SJCRH30 (cell line): Measurements from ENCODE around the gene FAM171A1. TPM values are rescaled to one million over a fixed set of nuclear protein-coding genes. Genes with fewer than 3 reads are reported as not detected.
"Not testable (repeated sequence)": the region's sequence is repeated elsewhere in the genome, so short reads cannot be mapped to it uniquely, and the experiment has no call there.

ENCODE experiments used
- DNase-seq, 2 experiments: peaks; one replicate each; pipeline ENCODE4 v3.0.0-alpha.2; 2015 to 2020
- H3K27ac ChIP-seq: fragments of 250-450 bp; sonication (Bioruptor Pico); 2 replicates; pipeline ENCODE4 v1.5.1; 2020; ENCODE audit warnings: mild to moderate bottlenecking, moderate library complexity
- H3K27me3 ChIP-seq: fragments of 250-450 bp; sonication (Bioruptor Pico); 2 replicates; pipeline ENCODE4 v1.5.1; 2020; ENCODE audit warnings: mild to moderate bottlenecking, moderate library complexity
- H3K36me3 ChIP-seq: fragments of 250-450 bp; sonication (Bioruptor Pico); 2 replicates; pipeline ENCODE4 v1.5.1; 2020; ENCODE audit warnings: mild to moderate bottlenecking, moderate library complexity
- H3K4me1 ChIP-seq: fragments of 250-450 bp; sonication (Bioruptor Pico); 2 replicates; pipeline ENCODE4 v1.5.1; 2020; ENCODE audit warnings: mild to moderate bottlenecking, moderate library complexity
- H3K4me3 ChIP-seq: fragments of 250-450 bp; sonication (Bioruptor Pico); 2 replicates; pipeline ENCODE4 v1.5.1; 2020; ENCODE audit warnings: mild to moderate bottlenecking, moderate library complexity
- H3K9me3 ChIP-seq: fragments of 250-450 bp; sonication (Bioruptor Pico); replicated peaks from 2 replicates; pipeline ENCODE4 v1.5.1; 2020; ENCODE audit warnings: mild to moderate bottlenecking, moderate library complexity
- total RNA-seq: library from RNA; depleted of rRNA; stranded (reverse); fragments of >200 nt; shearing (Covaris generic); gene quantifications from 2 replicates; pipeline ENCODE4 v1.2.3, GENCODE V29; 2014

FAM171A1 gene
- total RNA-seq, 1 experiment from 2014 or later = 22.3 TPM

DNA sequence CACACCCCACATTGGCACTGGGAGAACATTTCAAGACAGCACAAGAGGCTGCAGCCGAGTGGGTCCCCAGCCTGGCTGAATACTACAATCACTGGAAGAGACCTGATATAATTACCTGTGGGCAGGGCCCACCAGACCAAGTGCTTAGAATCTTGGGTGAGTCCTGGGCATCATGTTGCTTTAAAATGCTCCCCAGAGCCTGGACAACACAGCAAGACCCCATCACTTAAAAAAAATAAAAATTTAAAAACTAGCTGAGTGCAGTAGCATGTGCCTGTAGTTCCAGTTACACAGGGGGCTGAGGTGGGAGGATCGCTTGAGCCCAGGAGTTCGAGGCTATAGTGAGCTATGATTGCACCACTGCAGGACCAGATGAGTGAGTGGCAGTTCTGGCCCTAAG is 28.1 kb downstream of the FAM171A1 start:
- H3K9me3 ChIP-seq = no peaks in the 10 kb centered on the region
- peaks cover 12% of the 10 kb centered on the region for H3K4me1 ChIP-seq
- H3K27ac ChIP-seq = no peak overlapping the region
- H3K36me3 ChIP-seq = no peaks in the 10 kb centered on the region
- no peaks in the 10 kb centered on the region for H3K27me3 ChIP-seq
- no peak for DNase-seq
- H3K4me3 ChIP-seq = no peak overlapping the region

DNA sequence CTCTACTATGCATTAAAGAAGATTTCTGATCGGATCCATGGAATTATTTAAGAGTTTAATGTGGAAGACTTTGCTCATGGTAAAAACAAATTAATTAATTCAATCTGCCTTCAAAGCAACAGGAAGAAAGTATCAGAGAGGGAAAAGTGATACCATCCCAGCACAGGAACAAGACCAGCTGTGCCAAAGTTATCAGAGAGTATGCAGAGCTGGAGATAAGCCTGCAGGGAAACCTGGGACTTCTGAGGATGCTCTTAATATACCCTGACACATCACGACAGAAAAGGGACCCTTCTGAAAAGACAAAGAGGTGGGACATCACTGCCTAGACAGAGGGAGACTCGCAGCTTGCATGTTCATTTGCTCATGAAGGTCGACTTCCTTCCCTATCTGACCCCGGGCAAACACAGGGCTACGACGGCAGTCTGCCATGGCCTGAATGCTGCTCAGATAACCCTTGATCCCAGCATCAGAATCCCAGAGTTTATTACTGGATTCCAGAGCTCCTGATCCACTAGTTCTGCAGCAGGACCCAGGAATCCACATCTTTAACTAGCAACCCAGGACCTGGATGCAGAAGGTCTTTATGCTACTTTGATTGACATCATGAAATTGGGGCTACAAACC is 29.5 kb downstream of the FAM171A1 start:
- peaks cover 12% of the 10 kb centered on the region for H3K4me1 ChIP-seq
- no peak overlapping the region for H3K27ac ChIP-seq
- no peak for DNase-seq
- no peaks in the 10 kb centered on the region for H3K27me3 ChIP-seq
- H3K36me3 ChIP-seq = no peaks in the 10 kb centered on the region
- no peaks in the 10 kb centered on the region for H3K9me3 ChIP-seq
- no peak overlapping the region for H3K4me3 ChIP-seq

DNA sequence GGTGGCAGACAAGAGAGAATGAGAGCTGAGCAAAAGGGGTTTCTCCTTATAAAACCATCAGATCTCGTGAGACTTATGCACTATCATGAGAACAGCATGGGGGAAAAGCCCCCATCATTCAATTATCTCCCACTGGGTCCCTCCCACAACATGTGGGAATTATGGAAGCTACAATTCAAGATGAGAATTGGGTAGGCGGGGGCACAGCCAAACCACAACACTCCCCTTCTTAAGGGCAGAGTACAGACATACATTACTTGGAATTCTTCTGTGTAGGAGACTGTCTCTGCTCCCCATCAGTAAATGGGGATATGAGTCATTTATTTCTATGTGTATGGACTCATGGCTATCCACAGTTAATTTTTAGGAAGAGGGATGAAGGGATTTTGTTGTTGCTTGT is 31.2 kb downstream of the FAM171A1 start:
- Histone ChIP-seq H3K27ac (no peak overlapping the region), H3K4me1 (peaks cover 9% of the 10 kb centered on the region), H3K4me3 (no peak overlapping the region), H3K27me3 (no peaks in the 10 kb centered on the region), H3K9me3 (no peaks in the 10 kb centered on the region), H3K36me3 (no peaks in the 10 kb centered on the region)
- DNase-seq = no peak

DNA sequence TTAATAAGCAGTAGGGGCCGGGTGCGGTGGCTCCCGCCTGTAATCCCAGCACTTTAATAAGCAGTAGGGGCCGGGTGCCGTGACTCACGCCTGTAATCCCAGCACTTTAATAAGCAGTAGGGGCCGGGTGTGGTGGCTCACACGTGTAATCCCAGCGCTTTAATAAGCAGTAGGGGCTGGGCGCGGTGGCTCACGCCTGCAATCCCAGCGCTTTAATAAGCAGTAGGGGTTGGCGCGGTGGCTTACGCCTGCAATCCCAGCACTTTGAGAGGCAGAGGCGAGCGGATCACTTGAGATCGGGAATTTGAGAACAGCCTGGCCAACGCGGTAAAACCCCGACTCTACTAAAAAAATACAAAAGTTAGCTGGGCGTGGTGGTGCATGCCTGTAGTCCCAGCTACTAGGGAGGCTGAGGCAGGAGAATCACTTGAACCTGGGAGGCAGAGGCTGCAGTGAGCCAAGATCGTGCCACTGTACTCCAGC is 33.6 kb downstream of the FAM171A1 start:
- H3K36me3 ChIP-seq, H3K4me1 ChIP-seq, DNase-seq, H3K9me3 ChIP-seq, H3K4me3 ChIP-seq, H3K27ac ChIP-seq, H3K27me3 ChIP-seq: not testable (repeated sequence)

DNA sequence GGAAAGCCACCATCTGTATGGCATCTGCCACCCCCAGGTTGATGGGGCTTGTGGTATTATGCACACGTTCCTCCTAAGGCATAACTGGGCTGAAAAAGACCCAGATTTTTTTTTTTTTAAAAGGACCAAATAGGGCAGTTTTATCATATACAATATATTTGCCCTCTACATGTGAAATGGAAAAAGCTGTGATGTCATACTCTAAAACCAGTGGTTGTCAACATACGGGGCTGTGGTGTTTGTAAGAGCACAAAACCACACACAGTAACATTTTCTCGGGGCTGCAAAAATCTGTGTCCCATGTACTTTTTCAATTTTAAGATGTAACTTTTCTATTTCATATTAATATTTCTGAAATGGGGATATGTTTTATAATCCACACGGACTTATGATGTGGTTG is 34.9 kb downstream of the FAM171A1 start:
- Histone ChIP-seq H3K27me3 (no peaks in the 10 kb centered on the region), H3K9me3 (no peaks in the 10 kb centered on the region), H3K36me3 (no peaks in the 10 kb centered on the region), H3K27ac (no peak overlapping the region), H3K4me1 (no peaks in the 10 kb centered on the region; the same call in none of the 2 replicates), H3K4me3 (no peak overlapping the region)
- DNase-seq = no peak

DNA sequence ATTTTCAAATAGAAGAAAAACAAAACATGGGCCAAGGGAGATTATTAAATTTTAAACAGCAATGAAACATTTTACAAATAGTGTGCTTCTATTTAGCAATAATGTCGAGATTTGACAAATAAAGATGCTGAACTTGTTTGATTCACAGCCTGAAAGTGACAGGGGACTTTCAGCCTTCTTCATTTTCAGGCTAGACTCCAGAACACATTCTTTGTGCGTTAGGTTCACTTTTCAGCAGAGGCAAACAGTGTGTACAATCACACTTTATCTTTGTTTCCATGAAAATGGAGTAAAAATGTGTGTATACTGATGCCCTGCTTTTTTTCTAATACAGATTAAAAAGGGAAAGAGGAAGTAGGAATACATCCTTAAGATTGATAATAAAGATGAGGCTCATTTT is 35.6 kb downstream of the FAM171A1 start:
- no peak overlapping the region for H3K27ac ChIP-seq
- H3K4me1 ChIP-seq = no peaks in the 10 kb centered on the region; the same call in none of the 2 replicates
- DNase-seq = no peak
- H3K36me3 ChIP-seq = no peaks in the 10 kb centered on the region
- no peaks in the 10 kb centered on the region for H3K9me3 ChIP-seq
- H3K27me3 ChIP-seq = no peaks in the 10 kb centered on the region
- H3K4me3 ChIP-seq = no peak overlapping the region

DNA sequence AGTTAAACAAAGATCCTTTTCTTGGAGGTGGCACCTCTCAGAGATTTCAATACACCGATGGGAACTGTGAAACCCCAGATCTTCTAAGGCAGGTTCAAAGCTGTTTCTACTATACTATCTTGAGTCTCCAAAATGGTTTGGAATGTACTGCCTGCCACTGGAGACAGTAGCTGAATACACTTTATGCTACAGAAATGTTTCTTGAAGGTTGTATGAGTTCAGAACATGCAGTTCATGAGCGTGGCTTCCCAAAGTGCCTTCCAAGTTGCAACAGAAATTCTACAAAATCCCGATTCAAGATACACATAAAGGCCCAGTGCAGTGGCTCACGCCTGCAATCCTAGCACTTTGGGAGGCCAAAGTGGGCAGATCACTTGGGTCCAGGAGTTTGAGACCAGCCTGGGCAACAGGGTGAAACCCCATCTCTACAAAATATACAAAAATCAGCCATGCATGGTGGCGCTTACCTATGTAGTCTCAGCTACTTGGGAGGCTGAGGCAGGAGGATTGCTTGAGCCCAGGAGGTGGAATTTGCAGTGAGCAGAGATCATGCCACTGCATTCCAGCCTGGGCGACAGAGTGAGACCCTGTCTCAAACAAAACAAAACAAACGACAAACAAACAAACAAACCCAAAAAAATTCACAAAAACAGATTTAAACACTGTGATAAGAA is 36.3 kb downstream of the FAM171A1 start:
- Histone ChIP-seq H3K4me1 (no peaks in the 10 kb centered on the region; the same call in none of the 2 replicates), H3K36me3 (no peaks in the 10 kb centered on the region), H3K27ac (no peak overlapping the region), H3K9me3 (no peaks in the 10 kb centered on the region), H3K4me3 (no peak overlapping the region), H3K27me3 (no peaks in the 10 kb centered on the region)
- DNase-seq = no peak

DNA sequence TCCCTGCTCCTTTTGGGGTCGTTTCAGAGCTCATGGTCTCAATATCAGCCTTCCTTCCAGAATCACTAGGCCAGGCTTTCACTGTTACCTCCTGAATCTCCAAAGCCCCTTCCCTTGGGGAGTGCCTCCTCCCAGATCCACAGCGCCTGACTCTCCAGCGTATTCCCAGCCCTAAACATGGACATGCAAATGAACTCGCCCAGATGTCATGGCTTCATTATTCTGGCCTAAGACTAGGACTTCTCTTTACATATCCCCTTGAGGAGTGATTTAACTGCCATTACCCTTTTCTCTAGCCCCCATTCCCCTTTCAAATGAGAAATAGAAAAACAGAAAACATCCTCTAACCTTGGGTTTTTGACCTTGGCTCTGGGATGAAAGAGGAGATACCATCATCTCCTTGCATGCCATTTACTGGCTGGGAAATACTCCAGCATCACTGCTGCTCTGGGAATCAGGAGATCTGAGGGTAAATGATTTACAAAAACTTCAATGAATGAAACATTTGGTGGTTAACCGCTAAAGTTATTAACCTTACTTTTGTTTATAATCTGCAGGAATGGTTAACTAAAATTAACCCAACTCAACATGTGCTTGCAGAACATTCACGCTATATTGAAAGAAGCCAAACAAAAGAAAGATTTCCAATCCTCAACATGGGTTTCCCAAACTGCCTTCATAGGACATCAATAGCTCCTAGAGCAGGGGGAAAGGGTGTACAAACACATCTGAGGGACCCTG is 37.0 kb downstream of the FAM171A1 start:
- Histone ChIP-seq H3K27ac (no peak overlapping the region), H3K36me3 (no peaks in the 10 kb centered on the region), H3K27me3 (no peaks in the 10 kb centered on the region), H3K9me3 (no peaks in the 10 kb centered on the region), H3K4me3 (no peak overlapping the region), H3K4me1 (peaks cover 3% of the 10 kb centered on the region)
- DNase-seq = no peak

DNA sequence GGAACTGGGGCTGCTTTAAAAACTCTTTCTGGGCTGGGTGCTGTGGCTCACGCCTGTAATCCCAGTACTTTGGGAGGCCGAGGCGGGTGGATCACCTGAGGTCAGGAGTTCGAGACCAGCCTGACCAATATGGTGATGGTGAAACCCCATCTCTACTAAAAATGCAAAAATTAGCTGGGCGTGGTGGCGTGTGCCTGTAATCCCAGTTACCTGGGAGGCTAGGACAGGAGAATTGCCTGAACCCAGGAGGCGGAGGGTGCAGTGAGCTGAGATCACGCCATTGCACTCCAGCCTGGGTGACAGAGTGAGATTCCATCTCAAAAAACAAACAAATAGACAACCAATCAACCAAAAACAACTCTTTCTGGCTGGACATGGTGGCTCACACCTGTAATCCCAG is 37.9 kb downstream of the FAM171A1 start:
- H3K27me3 ChIP-seq, H3K27ac ChIP-seq, DNase-seq, H3K4me1 ChIP-seq, H3K4me3 ChIP-seq, H3K36me3 ChIP-seq, H3K9me3 ChIP-seq: not testable (repeated sequence)

DNA sequence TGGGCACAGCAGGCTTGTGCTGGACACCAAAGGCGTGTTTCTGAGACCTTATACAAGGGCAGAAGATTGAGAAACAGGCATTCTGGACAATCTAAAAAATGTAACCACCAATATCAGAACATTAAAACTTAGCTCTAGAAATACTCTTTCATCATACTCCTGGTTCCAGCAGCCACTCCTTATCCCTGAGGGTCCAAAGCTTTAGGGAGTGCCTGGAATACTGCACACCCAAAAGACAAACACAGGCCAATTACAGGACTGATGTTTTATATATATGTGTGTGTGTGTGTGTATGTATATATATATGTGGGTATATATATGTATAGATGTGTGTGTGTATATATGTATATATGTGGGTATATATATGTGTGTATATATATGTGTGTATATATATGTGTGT is 39.6 kb downstream of the FAM171A1 start:
- DNase-seq = no peak
- H3K4me3 ChIP-seq = no peak overlapping the region
- no peaks in the 10 kb centered on the region for H3K9me3 ChIP-seq
- no peaks in the 10 kb centered on the region for H3K36me3 ChIP-seq
- H3K27ac ChIP-seq = no peak overlapping the region
- no peaks in the 10 kb centered on the region for H3K27me3 ChIP-seq
- H3K4me1 ChIP-seq = peaks cover 9% of the 10 kb centered on the region

DNA sequence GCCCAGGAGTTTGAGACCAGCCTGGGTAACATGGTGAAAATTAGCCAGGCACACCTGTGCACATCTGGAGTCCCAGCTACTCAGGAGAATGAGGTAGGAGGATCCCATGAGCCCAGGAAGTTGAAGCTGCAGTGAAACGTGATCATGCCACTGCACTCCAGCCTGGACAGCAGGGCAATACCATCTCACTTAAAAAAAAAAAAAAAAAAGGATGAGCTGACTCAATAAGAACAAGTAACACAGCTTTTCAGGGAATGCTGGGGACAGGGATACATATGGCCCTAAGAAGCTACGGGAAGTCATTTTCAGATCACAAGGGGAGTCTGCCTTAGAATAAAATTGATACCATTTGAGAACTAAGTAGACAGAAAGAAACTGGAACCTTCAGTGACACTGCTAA is 41.7 kb downstream of the FAM171A1 start:
- H3K4me3 ChIP-seq = no peak overlapping the region
- H3K9me3 ChIP-seq = no peaks in the 10 kb centered on the region
- no peaks in the 10 kb centered on the region for H3K36me3 ChIP-seq
- no peak for DNase-seq
- peaks cover 16% of the 10 kb centered on the region for H3K4me1 ChIP-seq
- H3K27ac ChIP-seq = no peak overlapping the region
- H3K27me3 ChIP-seq = no peaks in the 10 kb centered on the region

DNA sequence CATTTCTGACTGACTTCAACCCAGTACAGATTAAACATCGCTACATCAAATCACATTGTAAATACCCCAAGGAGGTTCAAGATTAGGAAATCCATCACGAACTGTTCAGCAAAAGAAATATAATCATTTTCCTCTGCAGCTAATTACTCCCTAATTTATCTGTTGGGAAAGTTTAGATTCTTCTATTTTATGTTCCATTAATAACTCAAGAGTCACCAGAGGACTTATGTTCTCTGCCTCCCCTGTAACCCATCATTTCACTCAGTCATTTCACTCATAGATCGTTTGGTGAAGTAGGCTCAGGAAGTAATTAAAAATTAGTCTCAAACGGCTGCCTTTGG is 45.2 kb downstream of the FAM171A1 start:
- no peaks in the 10 kb centered on the region for H3K36me3 ChIP-seq
- H3K4me3 ChIP-seq = no peak overlapping the region
- no peaks in the 10 kb centered on the region for H3K27me3 ChIP-seq
- H3K9me3 ChIP-seq = no peaks in the 10 kb centered on the region
- peaks cover 31% of the 10 kb centered on the region for H3K4me1 ChIP-seq
- no peak for DNase-seq
- H3K27ac ChIP-seq = no peak overlapping the region

DNA sequence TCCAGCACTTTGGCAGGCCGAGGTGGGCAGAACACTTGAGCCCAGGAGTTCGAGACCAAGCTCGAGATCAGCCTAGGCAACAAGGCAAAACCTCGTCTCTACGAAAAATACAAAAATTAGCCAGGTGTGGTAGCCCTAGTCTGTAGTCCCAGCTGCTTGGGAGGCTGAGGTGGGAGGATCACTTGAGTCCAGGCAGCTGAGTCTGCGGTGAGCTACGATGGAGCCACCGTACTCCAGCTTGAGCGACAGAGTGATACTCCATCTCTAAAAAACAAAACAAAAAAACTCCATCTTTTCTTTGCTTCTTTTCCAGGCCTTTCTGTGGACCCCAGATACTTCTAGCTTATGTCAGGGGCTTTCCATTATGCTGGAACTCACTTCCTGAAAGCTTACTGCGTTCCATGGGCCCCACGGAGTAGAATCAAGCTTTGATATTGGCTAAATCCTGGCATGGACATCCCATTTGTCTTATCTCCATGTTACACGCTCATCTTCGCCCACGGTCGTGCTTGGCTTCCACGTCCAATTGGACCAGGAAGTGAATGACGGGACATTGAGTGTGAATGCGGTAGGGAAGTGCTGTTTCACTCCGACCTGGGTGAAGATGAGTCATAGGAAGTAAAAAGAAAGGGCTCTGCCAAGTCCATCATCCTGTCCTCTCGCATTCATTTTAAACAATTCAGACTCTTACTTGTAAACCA is 45.7 kb downstream of the FAM171A1 start:
- no peak for DNase-seq
- H3K4me1 ChIP-seq = peaks cover 34% of the 10 kb centered on the region
- H3K9me3 ChIP-seq = no peaks in the 10 kb centered on the region
- H3K36me3 ChIP-seq = no peaks in the 10 kb centered on the region
- no peak overlapping the region for H3K4me3 ChIP-seq
- H3K27ac ChIP-seq = peak overlapping the region; percentile 37
- H3K27me3 ChIP-seq = no peaks in the 10 kb centered on the region

DNA sequence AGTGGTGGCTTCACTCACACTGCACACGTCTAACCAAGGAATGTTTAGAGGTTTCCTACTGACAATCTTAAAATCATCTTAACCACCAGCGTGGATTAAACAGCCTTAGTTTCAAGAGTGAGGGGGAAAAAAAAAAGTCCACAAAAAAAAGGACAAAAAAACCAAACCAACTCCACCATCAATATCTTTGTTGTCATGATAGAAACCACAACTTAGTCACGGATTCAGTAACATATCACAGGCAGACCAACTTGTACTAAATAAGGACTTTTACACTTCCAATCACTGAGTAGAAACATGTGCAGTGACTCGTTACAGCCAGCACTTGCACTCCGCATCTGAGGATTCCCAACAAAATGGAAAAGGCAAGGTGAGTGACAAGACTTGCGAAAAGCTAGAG is 46.5 kb downstream of the FAM171A1 start:
- Histone ChIP-seq H3K9me3 (peaks cover 3% of the 10 kb centered on the region; the same call in 1 of the 2 replicates), H3K4me3 (no peak overlapping the region; the same call in 1 of the 2 replicates), H3K36me3 (no peaks in the 10 kb centered on the region), H3K4me1 (peaks cover 34% of the 10 kb centered on the region), H3K27me3 (no peaks in the 10 kb centered on the region), H3K27ac (peak overlapping the region; percentile 37)
- DNase-seq = peak in 1 of 2 experiments; percentile 62

DNA sequence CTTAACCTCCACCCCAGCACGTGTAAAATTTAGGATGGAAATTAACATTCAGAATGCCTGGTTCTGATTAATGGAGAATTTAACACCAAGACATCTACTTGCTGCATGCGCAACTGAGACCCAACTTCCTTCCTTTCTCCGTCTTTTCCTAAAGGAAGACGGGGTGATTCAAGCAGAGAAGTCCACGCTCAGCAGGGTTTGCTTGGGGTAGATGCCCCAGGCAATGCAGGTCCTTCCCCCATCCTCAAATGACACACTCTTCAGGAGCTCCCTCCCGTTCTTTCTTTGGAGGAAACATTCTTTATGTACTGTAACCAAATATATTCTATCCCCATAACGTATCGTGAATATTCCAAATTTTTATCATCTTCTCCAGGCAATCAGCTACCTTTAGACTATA is 47.0 kb downstream of the FAM171A1 start:
- H3K27me3 ChIP-seq = no peaks in the 10 kb centered on the region
- no peak overlapping the region; the same call in 1 of the 2 replicates for H3K4me3 ChIP-seq
- peaks cover 32% of the 10 kb centered on the region for H3K4me1 ChIP-seq
- H3K36me3 ChIP-seq = no peaks in the 10 kb centered on the region
- peak overlapping the region; percentile 37 for H3K27ac ChIP-seq
- DNase-seq = no peak
- peaks cover 3% of the 10 kb centered on the region; the same call in 1 of the 2 replicates for H3K9me3 ChIP-seq
